ENCODE data around the gene FAM3C. TPM values are rescaled to one million over a fixed set of nuclear protein-coding genes. Genes with fewer than 3 reads are reported as not detected.
"Not testable (repeated sequence)": the region's sequence is repeated elsewhere in the genome, so short reads cannot be mapped to it uniquely, and the experiment has no call there.

Gene FAM3C
- 10 to 100 TPM in 4 of 5 donors, 1 to 10 TPM in 1; 8.8 to 21.8 (median 14.9) TPM for total RNA-seq
- 27.8 TPM for total RNA-seq (2013)
- total RNA-seq, result 7.0 to 30.9 (median 12.6) reads per million in 29 experiments

DNA sequence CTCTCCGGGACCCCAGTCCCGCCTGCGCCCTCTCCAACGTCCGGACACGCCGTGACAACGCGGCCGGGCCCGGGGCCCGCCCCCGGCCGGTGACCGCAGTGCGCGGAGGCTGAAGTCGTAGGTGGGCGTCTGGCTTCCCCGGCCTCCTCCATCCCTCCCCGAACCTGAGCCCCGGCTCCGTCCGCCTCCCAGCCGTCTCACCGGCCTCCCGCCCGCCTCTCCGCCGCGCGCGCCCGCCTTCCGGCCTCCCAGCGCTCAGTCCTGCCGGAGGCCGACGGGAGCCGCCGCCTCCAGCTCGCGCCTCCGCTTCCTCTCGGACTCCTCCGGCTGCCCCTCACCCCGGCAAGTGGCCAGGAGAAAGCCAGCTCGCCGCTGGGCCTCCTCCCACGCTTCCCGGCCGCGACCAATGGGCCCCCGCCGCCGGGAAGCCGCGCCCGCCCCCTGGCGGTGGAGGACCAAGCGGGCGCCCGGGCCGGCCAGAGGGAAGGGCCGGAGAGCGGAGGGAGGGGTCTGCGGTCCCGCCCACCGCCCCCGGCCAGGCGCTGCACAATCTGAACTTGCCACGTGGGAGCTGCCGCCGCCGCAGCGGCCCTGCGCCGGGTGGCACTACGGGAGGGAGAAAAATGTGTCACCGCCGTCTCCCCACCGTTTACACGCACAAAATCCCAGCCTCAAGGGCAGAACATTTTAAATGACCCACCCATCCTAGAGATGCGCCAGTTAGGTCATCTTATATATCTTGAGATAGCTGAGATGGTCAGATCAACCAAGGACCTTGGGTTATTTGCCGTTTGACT is at the start of gene FAM3C:
Gene FAM3C, minus strand, starts transcription at position 348 of the 797 bp plus-strand sequence. CDS start 13,339 bp downstream, outside the sequence.
- Histone ChIP-seq H3K9me3 (no peaks in the 10 kb centered on the region), H3K27me3 (replicated peaks in 1 of 2; ENCODE audit: control insufficient read depth in 2 of 2, extremely low read depth in 1 of 2, insufficient read depth in 2 of 2, low read length in 1 of 2) (no peaks in the 10 kb centered on the region), H3K4me3 (ENCODE audit: control insufficient read depth in 1 of 2, extremely low read depth in 1 of 2, low read length in 1 of 2) (peak within 1 kb of the TSS; percentile 56 to 82), H3K36me3 (ENCODE audit: control insufficient read depth in 2 of 2, extremely low read depth in 1 of 2, insufficient read depth in 1 of 2, low read length in 1 of 2) (no peaks in the 10 kb centered on the region), H3K27ac (ENCODE audit: low read length) (peak within 1 kb of the TSS; percentile 70), H3K4me1 (ENCODE audit: control insufficient read depth in 1 of 2, extremely low read depth in 1 of 2, insufficient read depth in 2 of 2, low read length in 2 of 2) (peaks cover 5 to 7% of the 10 kb centered on the region in 2 experiments)
- under 1% methylated on average over 80 of the region's 85 CpGs for whole genome bisulfite sequencing (ENCODE audit: insufficient coverage)
- peak within 1 kb of the TSS; percentile 79 to 80 for H3K27ac Mint-ChIP-seq
- CTCF ChIA-PET, result interaction anchor here (0.5 to 5.9 kb wide), 17 partner anchors 9 to 152 kb away, joined by 3 to 38 read pairs (median 6); no protein-coding TSS in a partner anchor
- POLR2A ChIA-PET, result interaction anchor here (0.7 to 1.4 kb wide), 3 partner anchors 10 to 86 kb away, joined by 3 to 4 read pairs (median 3); no protein-coding TSS in a partner anchor
- H3K4me3 Mint-ChIP-seq, result peak within 1 kb of the TSS; percentile 80 to 89 (median 83)
- no peaks in the 10 kb centered on the region for H3K27me3 Mint-ChIP-seq
- H3K36me3 Mint-ChIP-seq, result peaks cover 15% of the 10 kb centered on the region
- peak; percentile 24 to 84 (median 50) for DNase-seq
- ATAC-seq (replicated peaks in 1 of 4), result peak; percentile 82 to 87 (median 82)
- peaks cover 33 to 39% (median 37%) of the 10 kb centered on the region in 3 donors for H3K4me1 Mint-ChIP-seq
- no peaks in the 10 kb centered on the region for H3K9me3 Mint-ChIP-seq

DNA sequence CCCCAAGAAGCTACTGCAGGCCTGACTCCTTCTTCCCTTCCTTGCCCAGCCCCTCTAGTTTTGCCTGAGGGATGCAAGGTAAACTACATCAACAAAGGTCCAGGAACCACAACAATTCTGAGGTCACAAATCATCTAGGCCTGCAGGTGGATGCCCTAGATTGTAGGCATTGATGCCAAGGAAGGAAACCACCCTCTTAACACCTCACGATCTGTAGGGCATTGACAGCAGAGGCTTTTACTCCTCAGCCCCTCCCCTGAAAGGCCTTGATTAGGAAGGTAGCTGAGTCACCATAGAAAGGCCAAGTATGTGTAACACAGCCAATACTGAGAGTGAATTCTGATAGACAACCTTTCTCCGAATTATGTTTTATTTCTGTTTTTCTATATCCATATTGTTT is 46.7 kb upstream of the FAM3C start:
- H3K27ac ChIP-seq (ENCODE audit: low read length), result peak overlapping the region; percentile 88
- WGBS (ENCODE audit: insufficient coverage), result no CpG with 5 or more reads among the region's 2 CpGs
- ChIA-PET CTCF (interaction anchor here (0.7 to 0.9 kb wide), 2 partner anchors 45 to 93 kb away, joined by 3 read pairs; no protein-coding TSS in a partner anchor), POLR2A (interaction anchor here (0.6 kb wide), 2 partner anchors 68 to 493 kb away, joined by 3 read pairs; partner anchors contain the start of gene ING3 (in 1 of the 2))
- no peaks in the 10 kb centered on the region for H3K9me3 ChIP-seq
- H3K4me3 ChIP-seq (ENCODE audit: control insufficient read depth in 1 of 2, extremely low read depth in 1 of 2, low read length in 1 of 2), result no peak overlapping the region
- Mint-ChIP-seq H3K4me3 (no peak overlapping the region), H3K4me1 (peaks cover 23 to 46% (median 37%) of the 10 kb centered on the region in 3 donors), H3K27ac (peak overlapping the region; percentile 35 to 69), H3K27me3 (no peaks in the 10 kb centered on the region), H3K36me3 (peaks cover 10% of the 10 kb centered on the region), H3K9me3 (peaks cover 0 to 5% (median 5%) of the 10 kb centered on the region in 3 donors)
- DNase-seq, result peak in 18 of 35 experiments; percentile 3 to 63 (median 14)
- H3K36me3 ChIP-seq (ENCODE audit: control insufficient read depth in 2 of 2, extremely low read depth in 1 of 2, insufficient read depth in 1 of 2, low read length in 1 of 2), result no peaks in the 10 kb centered on the region
- H3K27me3 ChIP-seq (replicated peaks in 1 of 2; ENCODE audit: control insufficient read depth in 2 of 2, extremely low read depth in 1 of 2, insufficient read depth in 2 of 2, low read length in 1 of 2), result no peaks in the 10 kb centered on the region
- peaks cover 3 to 20% of the 10 kb centered on the region in 2 experiments for H3K4me1 ChIP-seq (ENCODE audit: control insufficient read depth in 1 of 2, extremely low read depth in 1 of 2, insufficient read depth in 2 of 2, low read length in 2 of 2)
- ATAC-seq (replicated peaks in 1 of 4), result peak; percentile 48 to 73 (median 60)

DNA sequence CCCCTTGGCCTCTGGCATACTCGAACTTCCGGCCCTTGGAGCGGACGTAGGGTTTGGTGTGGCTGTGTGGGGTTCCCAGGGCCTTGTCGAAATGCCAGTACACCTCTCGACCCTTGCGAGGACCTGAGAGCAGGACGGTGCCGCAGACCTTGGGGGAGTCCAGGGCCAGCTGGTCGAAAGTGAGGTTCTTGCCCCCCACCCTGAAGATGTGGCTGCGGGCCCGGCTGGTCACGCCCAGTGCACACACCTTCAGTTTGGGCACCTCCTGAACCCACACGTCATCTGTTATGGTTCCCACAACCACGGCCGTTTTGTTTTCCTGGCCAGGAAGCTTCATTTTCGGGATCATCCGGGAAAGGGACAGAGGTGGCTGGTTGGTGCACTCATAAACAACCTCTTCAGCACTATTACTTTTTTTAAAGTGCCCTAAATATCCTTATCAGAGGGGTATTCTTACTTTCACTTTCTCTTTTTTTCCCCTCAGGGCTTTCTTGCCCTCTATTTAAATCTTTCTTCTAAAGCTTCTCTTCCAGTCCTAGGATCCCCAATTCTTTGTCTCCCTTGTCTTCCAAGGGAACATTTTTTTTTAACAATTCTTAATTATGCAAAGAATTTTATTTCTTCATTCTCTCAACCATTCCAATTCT is 44.9 kb upstream of the FAM3C start:
- ChIA-PET CTCF (interaction anchor here (0.5 to 1.3 kb wide), 2 partner anchors 10 to 107 kb away, joined by 3 to 4 read pairs; no protein-coding TSS in a partner anchor), POLR2A (no interaction called here)
- Mint-ChIP-seq H3K36me3 (peaks cover 10% of the 10 kb centered on the region), H3K4me1 (peaks cover 26 to 52% (median 44%) of the 10 kb centered on the region in 3 donors), H3K27ac (peak overlapping the region; percentile 91), H3K4me3 (peak overlapping the region; percentile 31 to 45 (median 44)), H3K27me3 (no peaks in the 10 kb centered on the region), H3K9me3 (peaks cover 0 to 5% (median 5%) of the 10 kb centered on the region in 3 donors)
- H3K27ac ChIP-seq (ENCODE audit: low read length), result peak overlapping the region; percentile 88
- H3K27me3 ChIP-seq (replicated peaks in 1 of 2; ENCODE audit: control insufficient read depth in 2 of 2, extremely low read depth in 1 of 2, insufficient read depth in 2 of 2, low read length in 1 of 2), result no peaks in the 10 kb centered on the region
- H3K9me3 ChIP-seq, result no peaks in the 10 kb centered on the region
- H3K4me1 ChIP-seq (ENCODE audit: control insufficient read depth in 1 of 2, extremely low read depth in 1 of 2, insufficient read depth in 2 of 2, low read length in 2 of 2), result peaks cover 9 to 26% of the 10 kb centered on the region in 2 experiments
- no peaks in the 10 kb centered on the region for H3K36me3 ChIP-seq (ENCODE audit: control insufficient read depth in 2 of 2, extremely low read depth in 1 of 2, insufficient read depth in 1 of 2, low read length in 1 of 2)
- peak overlapping the region in 1 of 2 donors; percentile 20 for H3K4me3 ChIP-seq (ENCODE audit: control insufficient read depth in 1 of 2, extremely low read depth in 1 of 2, low read length in 1 of 2)
- WGBS (ENCODE audit: insufficient coverage), result 77% methylated on average over 13 of the region's 18 CpGs
- ATAC-seq (replicated peaks in 1 of 4), result no peak
- DNase-seq, result peak in 2 of 35 experiments; percentile 1 to 24

- ATAC-seq (replicated peaks in 1 of 4) (peak; percentile 73 to 83 (median 77)), DNase-seq (peak; percentile 67 to 88 (median 83))
- H3K9me3 Mint-ChIP-seq; H3K27me3 Mint-ChIP-seq; H3K9me3 ChIP-seq; H3K27me3 ChIP-seq (replicated peaks in 1 of 2; ENCODE audit: control insufficient read depth in 2 of 2, extremely low read depth in 1 of 2, insufficient read depth in 2 of 2, low read length in 1 of 2); H3K36me3 ChIP-seq (ENCODE audit: control insufficient read depth in 2 of 2, extremely low read depth in 1 of 2, insufficient read depth in 1 of 2, low read length in 1 of 2); H3K36me3 Mint-ChIP-seq: not testable (repeated sequence)
- POLR2A ChIA-PET, result interaction anchor here in 1 of 2 donors (0.8 to 1.1 kb wide), 2 partner anchors 50 to 65 kb away, joined by 3 read pairs; no protein-coding TSS in a partner anchor
- Mint-ChIP-seq H3K27ac (peak overlapping the region; percentile 97), H3K4me3 (peak overlapping the region; percentile 66 to 72 (median 68)), H3K4me1 (peaks cover 26 to 54% (median 44%) of the 10 kb centered on the region in 3 donors)
- CTCF ChIA-PET, result interaction anchor here (0.6 to 2.4 kb wide), 11 partner anchors 42 to 106 kb away, joined by 3 to 19 read pairs (median 3); partner anchors contain the start of gene FAM3C (in 2 of the 2)
- Histone ChIP-seq H3K27ac (ENCODE audit: low read length) (peak overlapping the region; percentile 62), H3K4me3 (ENCODE audit: control insufficient read depth in 1 of 2, extremely low read depth in 1 of 2, low read length in 1 of 2) (peak overlapping the region in 1 of 2 donors; percentile 6), H3K4me1 (ENCODE audit: control insufficient read depth in 1 of 2, extremely low read depth in 1 of 2, insufficient read depth in 2 of 2, low read length in 2 of 2) (peaks cover 9 to 26% of the 10 kb centered on the region in 2 experiments)
- 0% methylated on average over 5 of the region's 12 CpGs for WGBS (ENCODE audit: insufficient coverage)
Observed at GRCh38 chr7:121438043-121438955, 42.2 kb upstream of the FAM3C start.

DNA sequence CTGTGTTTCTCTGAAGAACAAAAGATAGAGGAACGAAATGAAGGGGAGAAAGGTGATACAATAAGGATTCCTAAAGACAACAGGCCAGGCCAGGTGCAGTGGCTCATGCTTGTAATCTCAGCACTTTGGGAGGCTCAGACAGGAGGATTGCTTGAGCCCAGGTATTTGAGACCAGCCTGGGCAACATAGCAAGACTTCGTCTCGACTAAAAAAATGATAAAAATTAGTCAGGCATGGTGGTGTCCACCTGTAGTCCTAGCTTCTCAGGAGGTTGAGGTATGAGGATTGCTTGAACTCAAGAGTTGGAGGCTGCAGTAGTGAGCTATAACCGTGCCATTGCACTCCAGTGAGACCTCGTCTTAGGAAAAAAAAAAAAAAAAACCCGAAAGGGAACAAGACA is 41.4 kb upstream of the FAM3C start:
- Mint-ChIP-seq H3K36me3 (peaks cover 10% of the 10 kb centered on the region), H3K27ac (peak overlapping the region; percentile 97), H3K4me3 (peak overlapping the region in 1 of 3 donors; percentile 72), H3K9me3 (peaks cover 0 to 5% (median 5%) of the 10 kb centered on the region in 3 donors), H3K4me1 (peaks cover 26 to 53% (median 40%) of the 10 kb centered on the region in 3 donors), H3K27me3 (no peaks in the 10 kb centered on the region)
- 100% methylated on average over 3 of the region's 6 CpGs for WGBS (ENCODE audit: insufficient coverage)
- ATAC-seq (replicated peaks in 1 of 4), result no peak
- Histone ChIP-seq H3K27me3 (replicated peaks in 1 of 2; ENCODE audit: control insufficient read depth in 2 of 2, extremely low read depth in 1 of 2, insufficient read depth in 2 of 2, low read length in 1 of 2) (no peaks in the 10 kb centered on the region), H3K9me3 (no peaks in the 10 kb centered on the region), H3K27ac (ENCODE audit: low read length) (peak overlapping the region; percentile 62), H3K36me3 (ENCODE audit: control insufficient read depth in 2 of 2, extremely low read depth in 1 of 2, insufficient read depth in 1 of 2, low read length in 1 of 2) (no peaks in the 10 kb centered on the region), H3K4me3 (ENCODE audit: control insufficient read depth in 1 of 2, extremely low read depth in 1 of 2, low read length in 1 of 2) (no peak overlapping the region), H3K4me1 (ENCODE audit: control insufficient read depth in 1 of 2, extremely low read depth in 1 of 2, insufficient read depth in 2 of 2, low read length in 2 of 2) (peaks cover 9 to 21% of the 10 kb centered on the region in 2 experiments)
- DNase-seq, result no peak
- ChIA-PET POLR2A (interaction anchor here in 1 of 2 donors (0.8 to 1.1 kb wide), 2 partner anchors 49 to 64 kb away, joined by 3 read pairs; no protein-coding TSS in a partner anchor), CTCF (interaction anchor here (0.6 to 2.4 kb wide), 7 partner anchors 41 to 1549 kb away, joined by 3 to 19 read pairs (median 10); partner anchors contain the start of gene FAM3C (in 2 of the 2))

All from T-cell (primary cell).